Right atrium auricular region (tissue), 2 donors: Measurements from ENCODE around the gene AP3B1. TPM values are rescaled to one million over a fixed set of nuclear protein-coding genes. Genes with fewer than 3 reads are reported as not detected.

Experiments used
- DNase-seq: peaks from one replicate; pipeline ENCODE4 v3.0.0-alpha.2; 2019; ENCODE audit warnings: low spot score
- H3K27ac ChIP-seq, 2 donors: fragments of 200-600 bp; sonication (generic); 1 replicate in 1 of 2; 2 replicates in 1 of 2; pipeline ENCODE4 v1.5.1; 2016 to 2019
- H3K27me3 ChIP-seq, 2 donors: fragments of 200-600 bp; sonication (generic); one replicate each; pipeline versions ENCODE4 v1.5.1 to v1.6.0; 2017 to 2019
- H3K36me3 ChIP-seq: fragments of 200-600 bp; sonication (generic); one replicate; pipeline ENCODE4 v1.5.1; 2016
- H3K4me1 ChIP-seq, 2 donors: fragments of 200-600 bp; sonication (generic); one replicate each; pipeline versions ENCODE4 v1.5.1 to v1.6.0; 2017 to 2019
- H3K4me3 ChIP-seq, 2 donors: fragments of 200-600 bp; sonication (generic); 1 replicate in 1 of 2; 2 replicates in 1 of 2; pipeline ENCODE4 v1.5.1; 2017 to 2019; ENCODE audit warnings: mild to moderate bottlenecking in 1 of 2, moderate library complexity in 1 of 2
- H3K9me3 ChIP-seq, 2 donors: fragments of 200-600 bp; sonication (generic); one replicate each; pipeline ENCODE4 v1.5.1; 2019
- total RNA-seq, 2 donors: library from RNA; depleted of rRNA; stranded (reverse); fragments of >200 nt; gene quantifications; one replicate each; pipeline ENCODE4 v1.1.0, GENCODE V29; 2016
- TF ChIP-seq, protein P1 (sequence below), 2 donors: fragments of 200-600 bp; sonication (generic); IDR thresholded peaks; one replicate each; pipeline ENCODE4 v1.5.1; 2019; ENCODE audit warnings: antibody characterized with exemption in 2 of 2

AP3B1 gene, protein sequence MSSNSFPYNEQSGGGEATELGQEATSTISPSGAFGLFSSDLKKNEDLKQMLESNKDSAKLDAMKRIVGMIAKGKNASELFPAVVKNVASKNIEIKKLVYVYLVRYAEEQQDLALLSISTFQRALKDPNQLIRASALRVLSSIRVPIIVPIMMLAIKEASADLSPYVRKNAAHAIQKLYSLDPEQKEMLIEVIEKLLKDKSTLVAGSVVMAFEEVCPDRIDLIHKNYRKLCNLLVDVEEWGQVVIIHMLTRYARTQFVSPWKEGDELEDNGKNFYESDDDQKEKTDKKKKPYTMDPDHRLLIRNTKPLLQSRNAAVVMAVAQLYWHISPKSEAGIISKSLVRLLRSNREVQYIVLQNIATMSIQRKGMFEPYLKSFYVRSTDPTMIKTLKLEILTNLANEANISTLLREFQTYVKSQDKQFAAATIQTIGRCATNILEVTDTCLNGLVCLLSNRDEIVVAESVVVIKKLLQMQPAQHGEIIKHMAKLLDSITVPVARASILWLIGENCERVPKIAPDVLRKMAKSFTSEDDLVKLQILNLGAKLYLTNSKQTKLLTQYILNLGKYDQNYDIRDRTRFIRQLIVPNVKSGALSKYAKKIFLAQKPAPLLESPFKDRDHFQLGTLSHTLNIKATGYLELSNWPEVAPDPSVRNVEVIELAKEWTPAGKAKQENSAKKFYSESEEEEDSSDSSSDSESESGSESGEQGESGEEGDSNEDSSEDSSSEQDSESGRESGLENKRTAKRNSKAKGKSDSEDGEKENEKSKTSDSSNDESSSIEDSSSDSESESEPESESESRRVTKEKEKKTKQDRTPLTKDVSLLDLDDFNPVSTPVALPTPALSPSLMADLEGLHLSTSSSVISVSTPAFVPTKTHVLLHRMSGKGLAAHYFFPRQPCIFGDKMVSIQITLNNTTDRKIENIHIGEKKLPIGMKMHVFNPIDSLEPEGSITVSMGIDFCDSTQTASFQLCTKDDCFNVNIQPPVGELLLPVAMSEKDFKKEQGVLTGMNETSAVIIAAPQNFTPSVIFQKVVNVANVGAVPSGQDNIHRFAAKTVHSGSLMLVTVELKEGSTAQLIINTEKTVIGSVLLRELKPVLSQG
- 10 to 100 TPM; 22.4 to 25.7 TPM for total RNA-seq

- Histone ChIP-seq H3K27me3 (no peaks in the 10 kb centered on the region), H3K4me1 (peaks cover 0 to 25% of the 10 kb centered on the region in 2 donors), H3K36me3 (no peaks in the 10 kb centered on the region), H3K9me3 (no peaks in the 10 kb centered on the region), H3K4me3 (peak within 1 kb of the TSS; percentile 89 to 91), H3K27ac (peak within 1 kb of the TSS; percentile 87 to 90)
- DNase-seq: peak; percentile 99
- TF ChIP-seq, protein P1, sequence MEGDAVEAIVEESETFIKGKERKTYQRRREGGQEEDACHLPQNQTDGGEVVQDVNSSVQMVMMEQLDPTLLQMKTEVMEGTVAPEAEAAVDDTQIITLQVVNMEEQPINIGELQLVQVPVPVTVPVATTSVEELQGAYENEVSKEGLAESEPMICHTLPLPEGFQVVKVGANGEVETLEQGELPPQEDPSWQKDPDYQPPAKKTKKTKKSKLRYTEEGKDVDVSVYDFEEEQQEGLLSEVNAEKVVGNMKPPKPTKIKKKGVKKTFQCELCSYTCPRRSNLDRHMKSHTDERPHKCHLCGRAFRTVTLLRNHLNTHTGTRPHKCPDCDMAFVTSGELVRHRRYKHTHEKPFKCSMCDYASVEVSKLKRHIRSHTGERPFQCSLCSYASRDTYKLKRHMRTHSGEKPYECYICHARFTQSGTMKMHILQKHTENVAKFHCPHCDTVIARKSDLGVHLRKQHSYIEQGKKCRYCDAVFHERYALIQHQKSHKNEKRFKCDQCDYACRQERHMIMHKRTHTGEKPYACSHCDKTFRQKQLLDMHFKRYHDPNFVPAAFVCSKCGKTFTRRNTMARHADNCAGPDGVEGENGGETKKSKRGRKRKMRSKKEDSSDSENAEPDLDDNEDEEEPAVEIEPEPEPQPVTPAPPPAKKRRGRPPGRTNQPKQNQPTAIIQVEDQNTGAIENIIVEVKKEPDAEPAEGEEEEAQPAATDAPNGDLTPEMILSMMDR (IDR thresholded peaks at IDR 0.05): no peak
These were observed at the start of gene AP3B1 for GRCh38 chr5:78294248-78295034. TSS of gene AP3B1 (minus strand) at chr5:78294698. CDS start at chr5:78294579, 119 bp downstream.

DNA sequence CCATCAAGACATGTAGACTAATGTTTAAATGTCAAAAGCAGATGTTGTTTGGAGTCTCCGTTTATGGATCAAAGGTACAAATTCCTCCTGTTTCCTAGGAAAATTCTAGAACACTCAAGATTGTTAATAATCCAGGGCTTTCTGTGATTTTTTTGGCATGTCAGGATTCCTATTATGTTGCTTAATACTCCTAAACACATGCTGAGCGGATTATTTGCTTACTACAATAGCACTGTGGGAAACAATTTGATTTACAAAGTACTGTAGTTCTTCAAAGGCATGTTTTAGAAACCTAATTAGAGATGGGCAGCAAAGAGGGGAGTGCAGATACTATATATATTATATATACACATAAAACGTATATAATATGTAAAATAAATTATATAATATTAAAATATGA is 46.9 kb upstream of the AP3B1 start:
- Histone ChIP-seq H3K36me3 (no peaks in the 10 kb centered on the region), H3K4me1 (peaks cover 0 to 9% of the 10 kb centered on the region in 2 donors), H3K27ac (no peak overlapping the region), H3K9me3 (peaks cover 0 to 15% of the 10 kb centered on the region in 2 donors), H3K4me3 (no peak overlapping the region), H3K27me3 (no peaks in the 10 kb centered on the region)
- DNase-seq: no peak
- TF ChIP-seq, protein P1 (IDR thresholded peaks at IDR 0.05): no peak

DNA sequence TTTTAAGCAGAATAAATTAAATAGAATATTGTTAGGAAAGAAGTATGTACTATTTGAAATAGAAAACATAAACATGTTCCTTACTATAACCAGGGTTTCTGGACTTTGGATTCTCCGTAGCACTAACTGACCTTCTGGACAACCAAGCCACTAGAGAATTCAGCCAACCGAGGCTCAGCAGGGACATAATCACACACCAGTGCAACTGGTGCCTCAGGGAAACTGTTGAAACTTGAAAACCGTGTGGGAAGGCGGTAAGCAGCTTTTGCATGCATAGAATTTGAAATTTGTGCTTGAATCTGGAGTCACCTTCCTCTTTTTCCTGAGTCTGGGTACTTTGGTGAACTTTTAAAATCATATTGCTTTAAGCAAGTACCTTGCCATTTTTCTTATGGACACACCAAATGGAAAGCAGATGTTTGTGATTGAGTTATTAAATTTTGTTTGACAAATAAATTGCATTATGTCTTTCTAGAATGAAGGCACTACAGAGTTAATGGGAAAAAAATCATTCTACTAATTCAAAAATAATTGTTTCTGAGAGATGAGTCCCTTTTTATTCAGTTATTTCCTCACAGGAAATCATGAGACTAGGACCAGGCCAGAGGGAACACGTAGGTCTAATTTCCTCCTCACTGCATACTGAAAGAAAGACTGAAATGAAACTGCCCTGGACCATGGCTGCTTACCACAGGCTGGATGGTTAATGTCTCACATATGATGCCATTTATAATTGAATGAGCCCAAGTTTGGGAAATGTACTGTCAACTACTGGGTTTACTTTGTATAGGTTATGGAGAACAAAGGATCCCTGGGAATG is 45.3 kb upstream of the AP3B1 start:
- Histone ChIP-seq H3K27ac (no peak overlapping the region), H3K9me3 (peaks cover 0 to 15% of the 10 kb centered on the region in 2 donors), H3K4me1 (no peaks in the 10 kb centered on the region), H3K27me3 (no peaks in the 10 kb centered on the region), H3K36me3 (no peaks in the 10 kb centered on the region), H3K4me3 (no peak overlapping the region)
- TF ChIP-seq, protein P1 (IDR thresholded peaks at IDR 0.05): no peak
- no peak for DNase-seq

GRCh38 chr5:78336698-78337097 is 42.2 kb upstream of the AP3B1 start:
- no peak overlapping the region for H3K27ac ChIP-seq
- TF ChIP-seq, protein P1 (IDR thresholded peaks at IDR 0.05): no peak
- no peaks in the 10 kb centered on the region for H3K4me1 ChIP-seq
- H3K9me3 ChIP-seq: peaks cover 0 to 15% of the 10 kb centered on the region in 2 donors
- H3K4me3 ChIP-seq: no peak overlapping the region
- H3K27me3 ChIP-seq: no peaks in the 10 kb centered on the region
- no peak for DNase-seq
- no peaks in the 10 kb centered on the region for H3K36me3 ChIP-seq
